SW 1271 (cell line): Measurements from ENCODE around the gene SLMAP.

Experiments
- DNase-seq, 2 experiments: peaks; one replicate each; lab custom pipeline; 2025; lab: John Stamatoyannopoulos, UW

Gene SLMAP

GRCh38 chr3:57962448-57962834 is 206.3 kb downstream of the SLMAP start:
- DNase-seq: no peak

DNA sequence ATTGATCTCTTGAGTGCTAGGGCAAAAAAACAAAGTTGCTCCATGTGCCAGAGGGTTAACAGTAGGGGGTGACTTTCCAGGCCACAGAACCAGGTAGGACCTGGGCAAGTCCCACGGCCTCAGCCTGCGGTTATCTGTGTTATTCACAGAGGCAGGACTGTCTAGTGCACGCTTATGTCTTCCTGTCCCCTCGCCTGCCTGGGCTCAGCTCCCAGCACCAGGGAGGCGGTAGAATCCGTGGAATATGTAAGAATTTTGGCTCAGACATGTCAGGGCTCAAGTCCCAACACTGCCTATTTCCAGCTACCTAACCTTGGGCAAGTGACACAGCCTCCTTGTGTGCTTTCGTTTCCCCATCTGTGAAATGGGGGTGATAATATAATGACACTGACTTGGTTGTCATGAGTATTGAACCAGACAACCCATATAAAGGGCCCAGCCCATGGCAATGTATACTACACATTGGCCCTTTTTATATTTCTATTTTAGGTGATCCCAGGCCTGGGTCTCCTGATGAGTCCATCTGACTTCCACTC is 207.8 kb downstream of the SLMAP start:
- no peak for DNase-seq

GRCh38 chr3:57966829-57967228 is 210.7 kb downstream of the SLMAP start:
- no peak for DNase-seq

DNA sequence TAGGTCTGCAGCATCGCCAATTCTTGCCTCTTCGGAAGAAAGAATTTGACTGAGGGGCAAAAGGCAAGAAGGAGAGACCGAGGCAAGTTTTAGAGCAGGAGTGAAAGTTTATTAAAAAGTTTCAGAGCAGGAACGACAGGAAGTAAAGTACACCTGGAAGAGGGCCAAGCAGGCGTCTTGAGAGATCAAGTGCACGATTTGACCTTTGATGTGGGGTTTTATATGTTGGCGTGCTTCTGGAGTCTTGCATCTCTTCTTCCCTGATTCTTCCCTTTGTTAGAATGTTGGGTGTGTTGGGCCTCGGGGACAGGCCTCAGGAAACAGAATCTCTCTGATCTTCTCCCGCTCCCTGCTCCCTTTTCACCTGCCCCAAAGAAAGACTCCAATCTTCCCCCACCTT is 211.5 kb downstream of the SLMAP start:
- no peak for DNase-seq

DNA sequence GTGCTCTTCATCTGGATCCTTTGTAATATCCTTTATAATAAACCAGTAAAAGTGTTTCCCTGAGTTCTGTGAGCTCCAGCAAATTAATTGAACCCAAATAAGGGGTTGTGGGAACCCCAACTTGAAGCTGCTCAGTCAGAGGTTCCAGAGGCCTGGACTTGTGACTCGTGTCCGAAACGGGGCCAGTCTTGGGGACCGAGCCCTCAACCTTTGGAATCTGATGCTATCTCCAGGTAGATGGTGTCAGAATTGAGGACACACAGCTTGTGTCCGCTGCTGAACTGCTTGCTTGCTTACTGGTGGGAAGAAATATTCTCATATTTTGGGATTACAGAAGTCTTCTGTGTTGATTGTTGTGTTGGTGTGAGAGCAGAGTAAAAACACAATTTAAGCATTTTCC is 212.4 kb downstream of the SLMAP start:
- DNase-seq: no peak

DNA sequence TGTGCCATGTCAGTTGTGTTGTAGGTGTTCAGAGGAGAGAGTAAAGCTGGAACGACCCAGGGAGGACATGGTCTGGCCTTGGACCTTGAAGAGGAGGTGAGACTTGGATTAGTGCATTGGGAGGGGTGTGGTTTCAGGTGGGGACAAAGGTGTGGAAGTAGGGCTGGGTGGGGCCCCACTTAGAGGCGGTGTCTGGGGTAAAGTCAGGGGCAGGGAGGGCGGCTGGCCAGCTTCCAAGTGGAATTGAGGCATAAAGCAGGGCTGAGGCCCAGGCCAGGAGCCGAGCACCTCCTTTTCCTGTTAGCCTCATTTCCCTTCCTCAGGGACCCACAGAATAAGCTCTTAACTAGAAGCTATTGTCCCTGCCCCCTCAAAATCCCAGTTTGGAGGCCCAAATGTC is 215.9 kb downstream of the SLMAP start:
- no peak for DNase-seq

- no peak for DNase-seq
These were observed 216.5 kb downstream of the SLMAP start for GRCh38 chr3:57972531-57973111.

GRCh38 chr3:57973715-57974477 is 217.8 kb downstream of the SLMAP start:
- no peak for DNase-seq

GRCh38 chr3:57974796-57975388 is 218.8 kb downstream of the SLMAP start:
- peak; percentile 88 to 96 for DNase-seq

DNA sequence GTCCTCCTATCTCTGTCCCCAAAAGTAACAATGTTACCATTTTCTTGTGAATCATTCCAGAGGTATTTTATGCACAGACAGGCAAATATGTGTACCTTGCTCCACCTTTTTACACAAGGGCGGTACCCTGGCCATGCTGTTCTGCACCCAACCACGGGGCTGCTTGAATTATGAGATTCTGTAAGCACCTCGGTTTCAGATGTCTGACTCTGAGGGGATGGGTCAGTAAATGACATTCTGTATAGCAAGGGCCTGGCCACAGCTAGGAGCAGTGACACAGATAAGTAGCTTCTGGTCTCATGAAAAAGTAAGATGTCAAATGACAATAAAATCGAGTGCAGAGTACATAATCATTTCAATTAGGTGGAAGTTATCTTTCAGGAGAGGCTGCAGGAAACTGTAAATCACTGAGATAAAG is 221.7 kb downstream of the SLMAP start:
- DNase-seq: peak in 1 of 2 experiments; percentile 58

- peak in 1 of 2 experiments; percentile 55 for DNase-seq
These were observed 222.2 kb downstream of the SLMAP start for GRCh38 chr3:57978316-57978715.
